Neuron (in vitro differentiated cells): Measurements from ENCODE around the gene ITGB4.

Experiments used
- H2AFZ ChIP-seq: one replicate; pipeline ENCODE4 v1.6.1; 2013; ENCODE audit warnings: low read depth, mild to moderate bottlenecking, inconsistent platforms, low read length, moderate library complexity
- H3K27me3 ChIP-seq: one replicate; pipeline ENCODE4 v1.6.1; 2013; ENCODE audit warnings: low read length; ENCODE audit not compliant: insufficient read depth
- H3K36me3 ChIP-seq: one replicate; pipeline ENCODE4 v1.6.1; 2013; ENCODE audit warnings: low read length; ENCODE audit not compliant: insufficient read depth
- H3K4me1 ChIP-seq: one replicate; pipeline ENCODE4 v1.6.1; 2013; ENCODE audit warnings: low read length; ENCODE audit not compliant: insufficient read depth
- H3K4me3 ChIP-seq: 2 replicates; pipeline ENCODE4 v1.5.1; 2013; ENCODE audit warnings: mild to moderate bottlenecking, low read length, moderate library complexity
- H3K9me3 ChIP-seq: one replicate; pipeline ENCODE4 v1.6.1; 2013; ENCODE audit warnings: low read length

Gene ITGB4

DNA sequence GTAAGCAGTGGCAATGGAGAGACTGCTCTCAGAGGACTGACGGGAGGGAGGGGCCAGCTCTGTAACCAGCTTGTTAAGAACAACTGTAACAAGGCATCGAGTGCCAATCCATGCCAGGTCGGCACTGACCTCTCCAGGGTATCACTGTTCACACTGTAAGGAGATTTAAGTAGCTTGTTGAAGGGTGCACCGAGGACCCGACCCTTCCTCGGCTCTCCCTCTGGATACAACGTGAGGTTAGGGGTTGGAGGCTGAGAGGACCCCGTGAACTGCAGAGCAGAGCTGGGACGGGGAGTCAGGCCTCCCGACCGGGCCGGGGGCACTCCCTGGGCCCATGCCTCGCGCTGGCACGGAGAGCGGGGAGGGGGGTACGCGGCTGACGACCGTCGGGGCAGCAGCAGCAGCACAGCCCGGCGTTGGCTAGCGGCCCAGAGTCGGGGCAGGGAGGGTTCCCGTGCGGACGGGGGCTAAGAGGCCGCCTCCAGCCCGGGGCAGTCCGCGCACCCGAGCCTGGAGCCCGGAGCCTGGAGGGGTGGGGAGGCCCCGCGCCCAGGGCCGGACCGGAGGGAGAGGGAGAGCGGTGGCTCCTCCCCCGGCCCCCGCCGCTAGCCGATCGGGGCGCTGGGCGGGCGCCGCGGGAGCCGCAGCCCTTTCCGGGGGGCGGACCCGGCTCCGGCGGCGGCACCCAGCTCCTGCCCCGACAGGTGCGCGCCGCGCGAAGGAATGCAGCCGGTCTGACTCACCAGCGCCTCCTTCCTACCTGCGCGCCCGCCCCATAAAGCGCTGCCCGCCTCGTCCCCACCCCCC lies at the start of gene ITGB4:
Gene ITGB4 (plus strand): TSS at position 804 of the 807 bp plus-strand sequence. CDS start 3,245 bp downstream, outside the sequence.
- Histone ChIP-seq H3K4me3 (no peak within 1 kb of the TSS), H3K27me3 (peaks cover 76% of the 10 kb centered on the region), H3K4me1 (no peaks in the 10 kb centered on the region), H3K36me3 (no peaks in the 10 kb centered on the region), H3K9me3 (no peaks in the 10 kb centered on the region), H2AFZ (no peak within 1 kb of the TSS)

DNA sequence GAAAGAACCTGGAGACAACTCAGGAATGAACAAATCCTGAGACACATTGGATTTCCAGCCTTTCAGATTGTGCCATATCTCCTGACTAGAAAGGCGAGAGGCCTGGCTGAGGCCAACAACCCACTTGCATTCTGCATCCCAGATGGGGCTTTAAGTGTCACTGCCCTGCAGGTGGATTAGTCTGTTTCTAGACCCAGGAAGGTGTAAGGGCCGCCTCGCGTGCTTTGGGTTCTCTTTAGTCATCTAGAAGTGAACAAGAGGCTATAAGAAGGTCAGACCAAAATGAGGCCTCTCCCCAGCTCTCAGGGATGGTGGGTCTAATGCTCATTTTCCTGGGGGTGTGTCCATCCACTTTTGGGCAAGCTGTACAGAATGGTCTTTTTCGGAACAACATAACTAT lies 49.2 kb upstream of the ITGB4 start:
- H3K36me3 ChIP-seq = peaks cover 50% of the 10 kb centered on the region
- no peak overlapping the region for H3K4me3 ChIP-seq

DNA sequence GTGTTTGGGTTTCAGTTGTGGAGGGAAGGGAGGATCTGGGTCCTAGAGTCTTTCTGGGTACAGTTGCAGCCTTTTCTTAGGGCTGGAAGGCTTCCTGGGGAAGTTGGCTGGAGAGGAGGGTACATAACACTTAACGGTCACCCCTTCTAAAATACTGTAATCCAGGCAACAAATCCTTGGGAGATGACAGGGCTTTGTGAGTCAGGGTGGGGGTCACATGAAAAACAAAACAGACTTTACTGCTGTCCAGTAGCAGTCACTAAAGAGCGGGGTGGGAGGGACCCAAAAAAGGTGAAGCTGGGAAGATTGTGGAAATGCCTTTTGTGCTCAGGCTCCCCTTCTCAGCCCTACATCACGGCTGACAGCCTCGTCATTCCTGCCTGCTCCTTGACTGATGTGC lies 47.8 kb upstream of the ITGB4 start:
- H3K4me1 ChIP-seq = peaks cover 2% of the 10 kb centered on the region
- H3K9me3 ChIP-seq = no peaks in the 10 kb centered on the region
- peaks cover 57% of the 10 kb centered on the region for H3K36me3 ChIP-seq
- H3K27me3 ChIP-seq = no peaks in the 10 kb centered on the region
- H2AFZ ChIP-seq = no peak overlapping the region
- no peak overlapping the region for H3K4me3 ChIP-seq

More for the DNA sequence above, 49.2 kb upstream of the ITGB4 start:
- no peak overlapping the region for H2AFZ ChIP-seq
- H3K9me3 ChIP-seq = no peaks in the 10 kb centered on the region
- H3K4me1 ChIP-seq = peaks cover 9% of the 10 kb centered on the region
- H3K27me3 ChIP-seq = no peaks in the 10 kb centered on the region

DNA sequence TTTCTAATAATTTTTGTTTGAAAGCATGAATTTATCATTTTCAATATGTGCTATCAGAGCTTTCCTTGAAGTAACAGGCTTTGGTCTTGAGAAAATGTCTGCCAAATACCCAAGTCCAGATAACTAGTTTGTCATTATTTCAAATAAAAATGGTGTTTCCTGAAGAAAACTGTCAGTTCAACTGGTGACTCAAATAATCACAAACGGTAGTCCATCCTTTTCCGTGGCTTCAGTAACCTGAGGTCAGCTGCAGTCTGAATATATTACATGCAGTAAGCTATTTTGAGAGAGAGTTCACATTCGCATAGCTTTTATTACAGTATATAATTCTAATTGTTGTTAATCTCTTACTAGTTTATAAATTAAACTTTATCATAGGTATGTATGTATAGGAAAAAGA lies 44.8 kb upstream of the ITGB4 start:
- peaks cover 59% of the 10 kb centered on the region for H3K36me3 ChIP-seq
- H3K4me3 ChIP-seq = no peak overlapping the region
- H3K4me1 ChIP-seq = no peaks in the 10 kb centered on the region
- H3K9me3 ChIP-seq = no peaks in the 10 kb centered on the region
- H3K27me3 ChIP-seq = no peaks in the 10 kb centered on the region
- H2AFZ ChIP-seq = no peak overlapping the region

DNA sequence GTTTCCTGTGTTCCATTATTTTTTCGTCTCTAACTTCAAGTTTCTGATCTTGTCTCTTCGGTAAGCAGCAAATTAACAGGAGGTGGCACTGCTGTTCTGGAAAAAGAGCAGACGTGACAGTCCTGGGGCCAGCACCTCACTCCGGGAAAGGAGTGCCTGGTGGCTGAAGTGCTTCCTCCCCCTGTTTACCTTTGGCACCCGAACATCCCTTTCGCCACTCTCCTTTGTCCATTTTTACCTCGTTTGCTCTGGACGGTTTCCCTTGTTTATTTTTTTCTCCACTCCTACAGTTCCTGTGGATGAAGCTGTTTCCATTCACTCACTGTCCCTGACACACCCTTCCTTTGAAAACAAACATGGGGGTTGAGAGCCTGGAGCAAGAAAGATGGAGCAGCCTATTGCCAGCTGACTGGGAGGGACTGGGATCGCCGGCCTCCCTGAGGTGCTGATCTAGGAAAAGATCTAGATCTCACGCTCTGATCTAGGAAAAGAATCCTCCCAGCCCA lies 41.5 kb upstream of the ITGB4 start:
- H3K4me3 ChIP-seq = no peak overlapping the region
- no peaks in the 10 kb centered on the region for H3K27me3 ChIP-seq
- H3K4me1 ChIP-seq = no peaks in the 10 kb centered on the region
- H2AFZ ChIP-seq = no peak overlapping the region
- H3K9me3 ChIP-seq = no peaks in the 10 kb centered on the region
- peaks cover 53% of the 10 kb centered on the region for H3K36me3 ChIP-seq

DNA sequence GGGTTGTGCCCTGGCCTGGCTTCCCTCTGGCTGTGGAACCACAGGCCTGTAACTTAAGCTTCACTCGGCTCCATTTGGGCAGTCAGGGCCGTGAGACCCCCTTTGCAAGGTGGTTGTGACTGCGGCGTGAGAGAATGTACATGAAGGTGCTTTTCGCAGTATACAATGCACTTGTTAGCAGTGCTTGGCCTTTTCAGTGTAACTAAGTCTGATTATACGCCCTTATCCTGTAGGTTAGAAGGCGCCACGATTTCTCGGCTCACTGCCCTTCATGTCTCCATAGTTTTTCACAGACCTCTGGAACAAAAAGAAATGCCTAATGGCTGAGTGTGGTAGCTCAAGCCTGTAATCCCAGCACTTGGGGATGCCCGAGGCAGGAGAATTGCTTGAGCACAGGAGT lies 40.8 kb upstream of the ITGB4 start:
- H3K36me3 ChIP-seq = peaks cover 60% of the 10 kb centered on the region
- H3K4me1 ChIP-seq = no peaks in the 10 kb centered on the region
- H3K27me3 ChIP-seq = no peaks in the 10 kb centered on the region

DNA sequence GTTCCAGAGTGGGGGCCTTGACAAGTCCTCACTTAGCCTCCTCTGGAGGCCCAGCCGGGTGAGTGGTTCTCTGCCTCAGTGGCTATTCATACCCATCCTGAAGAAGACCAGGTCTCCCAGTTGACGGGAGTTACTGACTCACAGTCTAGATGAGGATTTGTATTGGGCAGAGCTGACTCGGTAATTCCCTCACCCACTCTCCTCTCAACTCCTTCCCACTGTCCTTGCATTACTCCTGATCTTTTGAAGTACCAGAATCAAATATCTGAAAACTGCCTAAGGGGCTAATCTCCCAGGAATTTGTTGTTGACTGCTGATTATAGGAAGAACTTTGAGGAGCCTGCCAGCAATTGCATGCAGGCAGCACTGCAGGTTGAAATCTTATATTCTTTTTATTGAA lies 40.0 kb upstream of the ITGB4 start:
- Histone ChIP-seq H3K36me3 (peaks cover 57% of the 10 kb centered on the region), H2AFZ (no peak overlapping the region), H3K27me3 (no peaks in the 10 kb centered on the region), H3K9me3 (no peaks in the 10 kb centered on the region), H3K4me1 (no peaks in the 10 kb centered on the region), H3K4me3 (no peak overlapping the region)

More for the DNA sequence above, 40.8 kb upstream of the ITGB4 start:
- Histone ChIP-seq H2AFZ (no peak overlapping the region), H3K4me3 (no peak overlapping the region), H3K9me3 (no peaks in the 10 kb centered on the region)

DNA sequence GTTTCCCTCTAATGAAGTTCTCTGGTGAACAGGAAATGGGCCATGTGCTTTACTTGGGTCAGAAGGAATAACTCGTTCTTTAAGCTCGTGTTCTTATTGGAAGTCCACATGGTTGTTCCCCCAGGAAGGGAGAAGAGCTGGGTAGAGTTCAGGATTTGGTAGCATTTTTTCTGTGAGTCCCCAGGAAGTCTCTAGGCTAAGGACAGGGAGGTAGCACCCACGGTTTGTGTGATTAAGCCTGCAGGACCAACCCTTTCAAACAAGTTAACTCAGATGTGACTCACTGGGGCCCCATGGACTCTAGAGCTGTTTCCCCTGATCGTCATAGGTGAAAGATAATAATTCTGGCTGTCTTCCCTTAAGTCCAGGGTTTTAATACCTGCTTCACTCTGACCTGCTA lies 37.7 kb upstream of the ITGB4 start:
- Histone ChIP-seq H3K4me3 (no peak overlapping the region), H3K4me1 (no peaks in the 10 kb centered on the region), H3K36me3 (peaks cover 50% of the 10 kb centered on the region), H2AFZ (no peak overlapping the region), H3K27me3 (no peaks in the 10 kb centered on the region), H3K9me3 (no peaks in the 10 kb centered on the region)

DNA sequence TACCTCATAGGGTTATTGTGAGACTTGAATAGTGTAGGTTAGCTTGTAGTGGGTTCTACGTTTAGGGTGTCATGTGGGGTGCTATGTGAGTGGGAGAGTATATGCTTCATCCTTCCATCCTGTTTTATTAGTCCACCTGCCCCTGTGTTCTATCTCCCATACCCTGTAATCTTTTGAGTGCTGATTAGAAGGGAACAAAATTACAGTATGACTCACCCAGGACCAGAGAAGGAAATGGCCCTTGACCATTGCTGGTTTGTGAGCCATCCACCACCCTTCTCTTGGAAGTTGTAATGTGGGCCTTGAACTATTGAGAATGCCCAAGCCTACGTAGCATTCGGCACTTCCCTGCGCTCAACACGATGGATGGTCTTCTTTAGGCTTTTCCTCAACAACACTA lies 37.0 kb upstream of the ITGB4 start:
- Histone ChIP-seq H3K27me3 (no peaks in the 10 kb centered on the region), H2AFZ (no peak overlapping the region), H3K36me3 (peaks cover 50% of the 10 kb centered on the region), H3K9me3 (no peaks in the 10 kb centered on the region), H3K4me3 (no peak overlapping the region), H3K4me1 (no peaks in the 10 kb centered on the region)

DNA sequence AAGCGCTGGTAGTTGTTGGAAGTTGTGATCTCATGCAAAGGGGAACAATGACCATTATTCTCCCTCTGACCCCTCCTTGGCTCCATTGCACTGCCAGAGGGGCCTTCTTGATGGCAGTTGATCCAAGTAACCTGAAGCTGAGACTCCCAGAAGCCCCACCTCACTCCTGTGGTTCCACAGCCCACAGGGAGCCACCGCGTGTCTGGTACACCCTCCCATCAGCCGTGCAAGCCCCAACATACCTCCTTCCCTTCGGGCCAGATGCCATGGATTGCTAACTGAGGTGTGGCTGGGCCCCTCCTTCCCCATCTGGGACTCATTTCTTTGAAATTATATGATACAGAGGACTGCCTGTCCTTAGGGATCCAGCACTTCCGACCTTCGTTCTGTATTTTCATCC lies 36.3 kb upstream of the ITGB4 start:
- H2AFZ ChIP-seq = no peak overlapping the region

DNA sequence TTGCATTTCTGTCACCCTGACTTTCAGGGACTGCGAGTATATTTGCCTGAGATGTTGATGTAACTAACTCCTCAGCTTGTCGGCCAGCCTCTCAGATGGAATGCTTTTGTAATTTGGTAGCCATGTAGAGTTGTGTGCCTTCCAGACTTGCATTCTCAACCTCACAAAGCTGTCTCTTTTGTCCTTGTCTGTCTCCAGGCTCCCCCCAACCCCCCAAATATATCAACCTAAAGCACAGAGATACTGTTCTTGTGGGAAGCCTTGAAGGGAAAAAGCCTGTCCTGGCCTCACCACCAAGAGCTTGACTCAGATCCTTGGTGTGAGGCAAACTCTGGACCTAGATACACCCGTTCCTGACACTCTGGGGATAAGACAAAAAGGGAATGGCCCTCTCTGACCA lies 35.8 kb upstream of the ITGB4 start:
- Histone ChIP-seq H3K4me3 (no peak overlapping the region), H3K36me3 (peaks cover 39% of the 10 kb centered on the region), H3K27me3 (no peaks in the 10 kb centered on the region), H2AFZ (no peak overlapping the region), H3K4me1 (no peaks in the 10 kb centered on the region), H3K9me3 (no peaks in the 10 kb centered on the region)

More for the DNA sequence above, 36.3 kb upstream of the ITGB4 start:
- H3K4me3 ChIP-seq = no peak overlapping the region
- no peaks in the 10 kb centered on the region for H3K9me3 ChIP-seq
- no peaks in the 10 kb centered on the region for H3K27me3 ChIP-seq
- H3K4me1 ChIP-seq = no peaks in the 10 kb centered on the region
- peaks cover 44% of the 10 kb centered on the region for H3K36me3 ChIP-seq

DNA sequence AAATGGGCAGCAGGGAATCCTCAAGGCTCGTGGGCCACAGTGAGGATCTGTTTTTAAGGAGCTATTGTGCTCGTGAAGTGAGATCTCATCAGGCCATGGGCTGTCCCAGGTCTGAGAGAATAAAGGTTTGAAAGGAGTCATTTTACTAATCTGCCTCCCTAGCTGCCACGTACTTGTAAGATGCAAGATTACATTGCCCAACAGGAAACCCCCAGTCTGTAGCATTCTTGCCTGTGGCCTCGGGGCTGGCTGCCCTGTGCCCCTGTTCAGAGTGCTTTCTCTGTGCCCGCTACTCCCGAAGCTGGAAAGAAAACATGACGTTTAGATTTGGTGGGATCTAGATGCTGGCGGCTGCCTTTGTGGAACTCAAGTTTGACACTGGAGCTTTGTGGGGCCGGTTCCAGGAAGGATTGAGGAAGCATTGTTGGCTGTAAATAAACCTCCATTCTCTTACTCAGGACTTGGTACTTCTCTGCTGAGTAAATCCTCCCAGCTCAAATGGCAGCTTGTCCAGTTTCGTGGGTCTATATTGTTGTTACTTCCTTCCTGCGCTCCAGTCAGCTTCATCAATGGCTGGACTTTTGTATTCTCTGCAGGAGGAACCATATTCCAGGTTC lies 32.9 kb upstream of the ITGB4 start:
- Histone ChIP-seq H3K9me3 (no peaks in the 10 kb centered on the region), H3K4me3 (no peak overlapping the region), H3K36me3 (peaks cover 49% of the 10 kb centered on the region), H3K27me3 (no peaks in the 10 kb centered on the region), H3K4me1 (no peaks in the 10 kb centered on the region), H2AFZ (no peak overlapping the region)

DNA sequence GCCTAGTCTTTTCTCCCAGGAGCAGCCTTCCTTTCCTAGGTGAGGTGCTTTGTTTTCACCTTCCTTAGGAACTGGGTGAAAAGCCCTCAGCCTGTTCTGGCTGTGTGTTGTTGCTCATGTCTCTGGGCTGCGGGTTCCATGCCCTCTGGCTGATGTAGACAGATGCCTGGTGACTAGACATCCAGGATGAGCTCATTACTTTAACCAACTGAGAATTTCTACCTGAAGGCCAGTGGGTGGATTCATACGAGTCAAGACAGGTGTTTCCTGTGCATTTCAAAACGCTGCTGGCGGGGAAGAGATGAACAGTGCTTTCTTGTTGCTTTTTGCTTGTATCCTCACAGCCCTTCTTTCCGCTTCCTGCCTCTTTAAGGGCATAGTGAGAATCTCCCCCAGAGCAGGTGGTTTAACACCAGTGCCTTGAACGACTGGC lies 31.8 kb upstream of the ITGB4 start:
- H3K27me3 ChIP-seq = no peaks in the 10 kb centered on the region
- H3K36me3 ChIP-seq = peaks cover 50% of the 10 kb centered on the region
- no peak overlapping the region for H2AFZ ChIP-seq
- no peaks in the 10 kb centered on the region for H3K9me3 ChIP-seq
- no peaks in the 10 kb centered on the region for H3K4me1 ChIP-seq
- H3K4me3 ChIP-seq = no peak overlapping the region
